MCF 10A (cell line): ENCODE results near the gene PTGIS. TPM values are rescaled to one million over a fixed set of nuclear protein-coding genes. Genes with fewer than 3 reads are reported as not detected.

ENCODE experiments used
- BruUV-seq: library from RNA; stranded (reverse); fragments of 400-500 nt; replicated peaks from 2 replicates; lab custom pipeline; 2021; lab: Mats Ljungman, UMichigan
- CTCF ChIA-PET: fragments of 300-600 bp; sonication (Branson Sonifier 250); formaldehyde crosslinking; extraction: SDS; loops from one replicate; lab custom pipeline; 2021; ENCODE audit warnings: antibody characterized with exemption, inconsistent platforms; lab: Yijun Ruan, JAX
- POLR2A ChIA-PET: fragments of 300-600, 350-650 bp; sonication (Branson Sonifier 250); formaldehyde crosslinking; extraction: SDS; loops from one replicate; lab custom pipeline; 2020; ENCODE audit warnings: antibody characterized with exemption, inconsistent platforms; lab: Yijun Ruan, JAX
- DNase-seq: peaks from one replicate; pipeline ENCODE4 v3.0.0-alpha.2; 2018; ENCODE audit not compliant: unreplicated experiment
- H3K27ac Mint-ChIP-seq: one replicate; pipeline ENCODE4 v1.8.0; 2022; ENCODE audit warnings: mild to moderate bottlenecking, low read depth, mixed read lengths; ENCODE audit not compliant: unreplicated experiment
- H3K27me3 Mint-ChIP-seq: one replicate; pipeline ENCODE4 v1.8.0; 2022; ENCODE audit warnings: mixed read lengths; ENCODE audit not compliant: insufficient read depth, unreplicated experiment
- H3K36me3 Mint-ChIP-seq: one replicate; pipeline ENCODE4 v1.8.0; 2022; ENCODE audit warnings: mild to moderate bottlenecking, moderate library complexity, mixed read lengths; ENCODE audit not compliant: insufficient read depth, unreplicated experiment
- H3K4me1 Mint-ChIP-seq: one replicate; pipeline ENCODE4 v1.8.0; 2022; ENCODE audit warnings: mixed read lengths; ENCODE audit not compliant: insufficient read depth, unreplicated experiment
- H3K4me3 Mint-ChIP-seq: one replicate; pipeline ENCODE4 v1.8.0; 2022; ENCODE audit warnings: mild to moderate bottlenecking, moderate library complexity, mixed read lengths; ENCODE audit not compliant: unreplicated experiment
- H3K9me3 Mint-ChIP-seq: one replicate; pipeline ENCODE4 v1.8.0; 2022; ENCODE audit warnings: mixed read lengths; ENCODE audit not compliant: unreplicated experiment
- intact Hi-C: fragments of 100-400 bp; cut with micrococcal nuclease; formaldehyde crosslinking; loops from 2 replicates; pipeline ENCODE4 v1.14.1; 2022
- total RNA-seq: library from RNA; stranded (reverse); gene quantifications from 2 replicates; pipeline ENCODE4 v1.2.3, GENCODE V29; 2022
- TF ChIP-seq, protein P1 (sequence below): fragments of 200-600 bp; IDR thresholded peaks from one replicate; pipeline ENCODE4 v1.8.0; 2022; ENCODE audit warnings: antibody characterized with exemption, mild to moderate bottlenecking; ENCODE audit not compliant: unreplicated experiment

Gene PTGIS
- total RNA-seq, 1 experiment from 2014 or later = not detected

DNA sequence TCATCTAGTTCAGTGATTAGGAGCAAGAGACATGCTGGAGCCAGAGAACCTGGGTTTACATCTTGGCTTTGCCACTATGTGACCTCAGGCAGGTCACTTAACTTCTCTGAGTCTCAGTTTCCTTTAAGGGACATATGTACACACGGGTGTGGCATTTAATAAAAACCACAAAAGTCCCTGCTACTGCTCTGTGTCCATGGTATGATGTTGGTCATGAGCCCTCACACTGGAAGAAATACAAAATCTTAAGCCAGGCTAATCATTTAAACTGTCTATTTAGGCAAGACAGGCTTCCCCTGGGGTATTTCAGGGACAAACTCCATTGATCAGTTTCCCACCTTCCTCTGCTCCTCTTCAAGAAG lies 12.9 kb upstream of the PTGIS start:
- TF ChIP-seq, protein P1, sequence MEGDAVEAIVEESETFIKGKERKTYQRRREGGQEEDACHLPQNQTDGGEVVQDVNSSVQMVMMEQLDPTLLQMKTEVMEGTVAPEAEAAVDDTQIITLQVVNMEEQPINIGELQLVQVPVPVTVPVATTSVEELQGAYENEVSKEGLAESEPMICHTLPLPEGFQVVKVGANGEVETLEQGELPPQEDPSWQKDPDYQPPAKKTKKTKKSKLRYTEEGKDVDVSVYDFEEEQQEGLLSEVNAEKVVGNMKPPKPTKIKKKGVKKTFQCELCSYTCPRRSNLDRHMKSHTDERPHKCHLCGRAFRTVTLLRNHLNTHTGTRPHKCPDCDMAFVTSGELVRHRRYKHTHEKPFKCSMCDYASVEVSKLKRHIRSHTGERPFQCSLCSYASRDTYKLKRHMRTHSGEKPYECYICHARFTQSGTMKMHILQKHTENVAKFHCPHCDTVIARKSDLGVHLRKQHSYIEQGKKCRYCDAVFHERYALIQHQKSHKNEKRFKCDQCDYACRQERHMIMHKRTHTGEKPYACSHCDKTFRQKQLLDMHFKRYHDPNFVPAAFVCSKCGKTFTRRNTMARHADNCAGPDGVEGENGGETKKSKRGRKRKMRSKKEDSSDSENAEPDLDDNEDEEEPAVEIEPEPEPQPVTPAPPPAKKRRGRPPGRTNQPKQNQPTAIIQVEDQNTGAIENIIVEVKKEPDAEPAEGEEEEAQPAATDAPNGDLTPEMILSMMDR = no peak
- Mint-ChIP-seq H3K27me3 (peaks cover 11% of the 10 kb centered on the region), H3K4me3 (no peak overlapping the region), H3K36me3 (no peaks in the 10 kb centered on the region), H3K9me3 (peaks cover 11% of the 10 kb centered on the region), H3K4me1 (peaks cover 18% of the 10 kb centered on the region), H3K27ac (no peak overlapping the region)
- POLR2A ChIA-PET = no interaction called here
- CTCF ChIA-PET = interaction anchor here (0.6 to 1.3 kb wide), 5 partner anchors 10 to 675 kb away, joined by 3 to 6 read pairs (median 5); no protein-coding TSS in a partner anchor
- intact Hi-C loops = no loop called here
- no peak for DNase-seq
- BruUV-seq = no TSS peak

DNA sequence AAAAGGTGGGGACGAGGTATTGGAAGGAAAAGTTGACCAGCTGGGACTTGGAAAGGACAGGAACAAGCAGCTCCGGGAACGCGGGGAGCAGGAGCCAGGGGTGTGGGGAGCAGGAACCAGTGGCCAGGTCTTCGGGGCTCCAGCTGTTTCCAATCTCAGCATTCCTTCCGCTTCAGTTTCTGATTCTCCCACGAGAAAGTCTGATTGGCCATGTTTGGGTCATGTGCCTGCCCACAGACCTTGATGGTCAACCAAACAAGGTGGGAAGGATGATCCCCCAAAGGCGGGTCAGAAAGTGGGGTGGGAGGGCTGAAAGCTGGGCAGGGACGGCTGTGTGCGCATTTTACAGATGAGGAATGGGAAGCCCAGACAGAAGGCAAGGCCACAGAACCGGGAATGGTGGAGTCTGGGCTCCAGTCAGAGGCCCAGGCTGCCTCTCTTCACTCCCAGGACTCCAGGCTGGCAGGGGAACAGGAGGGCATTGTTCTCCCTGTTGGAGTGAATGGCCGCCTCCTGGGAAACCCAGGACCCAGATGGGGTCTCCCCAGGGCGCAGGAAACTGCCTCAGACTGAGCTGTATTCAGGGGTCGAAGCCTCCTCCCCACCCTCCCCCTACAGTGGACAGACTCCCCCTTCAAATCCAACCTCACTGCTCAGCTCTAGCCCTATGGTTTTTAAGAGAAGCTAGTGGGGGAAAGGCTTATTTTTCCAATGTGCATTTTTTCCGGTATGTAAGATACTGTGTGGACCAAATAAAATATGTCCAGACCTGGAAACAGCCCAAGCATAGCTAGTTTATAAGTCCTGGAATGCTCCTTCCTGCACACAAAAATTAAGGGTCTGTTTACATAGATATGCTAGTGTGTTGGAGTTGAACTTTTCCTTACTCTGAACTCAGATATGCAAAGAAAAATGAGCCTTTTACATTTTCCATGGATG lies 12.2 kb upstream of the PTGIS start:
- no TSS peak for BruUV-seq
- peaks cover 11% of the 10 kb centered on the region for H3K9me3 Mint-ChIP-seq
- no peak overlapping the region for H3K27ac Mint-ChIP-seq
- no peak overlapping the region for H3K4me3 Mint-ChIP-seq
- DNase-seq = no peak
- ChIA-PET CTCF (interaction anchor here (0.6 to 1.3 kb wide), 6 partner anchors 19 to 334 kb away, joined by 3 to 8 read pairs (median 4); no protein-coding TSS in a partner anchor), POLR2A (interaction anchor here (0.6 to 0.7 kb wide), 2 partner anchors 11 to 134 kb away, joined by 3 read pairs; no protein-coding TSS in a partner anchor)
- no peaks in the 10 kb centered on the region for H3K36me3 Mint-ChIP-seq
- peaks cover 18% of the 10 kb centered on the region for H3K4me1 Mint-ChIP-seq
- TF ChIP-seq, protein P1 = no peak
- H3K27me3 Mint-ChIP-seq = peaks cover 11% of the 10 kb centered on the region
- intact Hi-C loops = no loop called here

DNA sequence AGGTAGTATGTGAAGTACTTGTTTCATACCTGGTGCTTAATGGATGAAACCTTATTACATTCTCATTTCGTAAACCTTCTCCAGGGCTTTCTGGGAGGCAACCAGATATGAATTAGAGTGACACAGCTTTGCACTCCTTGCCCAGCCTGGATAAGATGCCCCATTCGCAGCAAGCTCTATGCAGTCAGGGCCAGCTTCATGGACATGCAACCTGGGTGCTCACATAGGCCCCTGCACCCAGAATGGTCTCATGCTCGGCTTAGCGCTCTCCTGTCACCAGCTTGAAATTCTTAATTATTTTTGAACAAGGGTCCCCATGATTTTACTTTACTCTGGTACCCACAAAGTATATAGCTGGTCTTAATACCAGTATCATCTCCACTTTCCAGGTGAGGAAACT lies 11.3 kb upstream of the PTGIS start:
- no peak for DNase-seq
- no peaks in the 10 kb centered on the region for H3K36me3 Mint-ChIP-seq
- ChIA-PET POLR2A (no interaction called here), CTCF (interaction anchor here (0.6 to 1.1 kb wide), 5 partner anchors 10 to 267 kb away, joined by 3 to 8 read pairs (median 4); no protein-coding TSS in a partner anchor)
- H3K27ac Mint-ChIP-seq = no peak overlapping the region
- H3K9me3 Mint-ChIP-seq = peaks cover 11% of the 10 kb centered on the region
- H3K4me1 Mint-ChIP-seq = peaks cover 10% of the 10 kb centered on the region
- no TSS peak for BruUV-seq
- no peak overlapping the region for H3K4me3 Mint-ChIP-seq
- intact Hi-C loops = no loop called here
- TF ChIP-seq, protein P1 = no peak
- peaks cover 11% of the 10 kb centered on the region for H3K27me3 Mint-ChIP-seq

DNA sequence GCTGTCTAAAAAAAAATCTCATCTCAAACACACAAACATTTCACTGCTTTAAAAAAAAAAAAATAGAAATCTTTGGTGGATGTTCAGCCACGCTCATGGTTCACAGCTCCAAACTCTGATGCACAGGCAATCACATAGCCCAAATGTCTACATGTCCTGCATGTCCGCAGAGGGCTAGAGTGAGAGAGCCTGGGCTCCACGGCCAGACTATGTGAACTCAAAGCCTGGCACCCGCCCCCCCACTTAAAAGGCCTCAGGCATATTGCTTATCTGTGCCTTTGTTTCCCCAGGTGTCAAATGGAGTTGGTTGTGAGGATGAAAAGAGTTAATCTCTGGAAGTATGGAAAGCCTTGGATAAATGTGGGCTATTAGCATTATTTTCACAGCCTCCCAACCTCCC lies 10.5 kb upstream of the PTGIS start:
- intact Hi-C loops = no loop called here
- BruUV-seq = no TSS peak

More for the DNA sequence above, 10.5 kb upstream of the PTGIS start:
- Mint-ChIP-seq H3K27me3 (peaks cover 11% of the 10 kb centered on the region), H3K27ac (no peak overlapping the region), H3K36me3 (no peaks in the 10 kb centered on the region), H3K4me3 (no peak overlapping the region), H3K9me3 (peaks cover 11% of the 10 kb centered on the region), H3K4me1 (peaks cover 3% of the 10 kb centered on the region)
- POLR2A ChIA-PET = no interaction called here
- TF ChIP-seq, protein P1 = no peak
- no peak for DNase-seq
- CTCF ChIA-PET = no interaction called here
